Fibroblast of skin of right biceps (primary cell): ENCODE measurements around the gene DYNC1LI2.
"Not testable (repeated sequence)": the region's sequence is repeated elsewhere in the genome, so short reads cannot be mapped to it uniquely, and the experiment has no call there.

Source experiments
- DNase-seq: peaks from one replicate; pipeline ENCODE4 v3.0.0-alpha.2; 2013

The DYNC1LI2 gene

DNA sequence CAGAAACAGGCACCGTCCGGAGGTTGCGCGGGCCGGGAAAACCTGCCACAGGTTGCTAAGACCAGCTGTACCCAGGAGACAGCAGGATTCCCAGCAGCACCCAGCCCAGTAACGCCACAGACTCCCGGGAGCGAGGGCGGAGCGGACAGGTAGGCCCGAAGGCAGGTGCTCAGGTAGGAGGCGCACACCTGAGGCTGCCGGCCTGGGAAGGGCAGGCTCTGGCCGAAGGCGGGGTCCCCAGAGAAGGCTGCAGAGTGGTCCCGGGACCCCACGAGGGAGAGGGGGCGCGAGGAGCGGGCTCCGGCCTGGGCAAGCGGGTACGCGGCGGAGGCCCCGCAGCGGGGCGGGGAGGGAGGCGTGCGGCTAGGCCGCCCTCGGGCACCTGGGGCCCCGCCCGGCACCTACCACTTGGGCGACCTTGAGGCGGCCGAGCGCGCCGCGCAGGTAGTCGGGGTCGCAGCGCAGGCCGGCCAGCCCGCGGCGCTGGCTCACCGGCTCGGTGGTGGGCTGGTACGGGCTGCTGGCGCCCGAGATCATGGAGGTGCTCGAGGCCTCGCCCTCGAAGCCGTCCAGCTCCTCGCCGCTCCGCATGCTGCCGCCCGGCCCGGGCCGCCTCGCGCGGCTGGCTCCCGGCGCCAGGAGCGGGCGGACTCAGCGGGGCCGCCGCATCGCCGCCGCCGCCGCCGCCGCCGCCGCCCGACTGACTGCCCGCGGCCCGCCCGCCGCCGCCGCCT, 55.3 kb downstream of the DYNC1LI2 start:
- DNase-seq = no peak

DNA sequence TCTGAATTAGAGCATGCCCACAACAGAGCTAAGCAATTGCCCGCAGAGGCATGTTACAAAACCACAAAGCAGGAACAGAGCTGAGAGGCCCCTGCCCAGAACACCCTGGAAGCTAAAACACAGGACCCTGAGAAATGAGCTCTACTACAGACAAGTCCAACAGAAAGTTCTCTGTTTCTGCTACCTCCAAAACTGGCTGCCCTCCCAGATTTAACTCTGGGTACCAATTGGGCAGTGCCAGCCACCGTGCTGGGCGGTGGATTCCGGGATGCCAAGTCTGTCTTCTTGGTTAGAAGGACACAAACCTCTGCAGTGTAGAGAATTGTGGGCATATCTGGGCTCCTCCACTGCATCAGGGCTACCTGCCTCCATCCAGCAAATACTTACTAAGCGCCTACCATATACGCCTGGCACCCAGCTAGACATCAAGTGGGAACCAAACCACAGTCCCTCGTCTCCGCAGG, 55.9 kb downstream of the DYNC1LI2 start:
- DNase-seq = no peak

DNA sequence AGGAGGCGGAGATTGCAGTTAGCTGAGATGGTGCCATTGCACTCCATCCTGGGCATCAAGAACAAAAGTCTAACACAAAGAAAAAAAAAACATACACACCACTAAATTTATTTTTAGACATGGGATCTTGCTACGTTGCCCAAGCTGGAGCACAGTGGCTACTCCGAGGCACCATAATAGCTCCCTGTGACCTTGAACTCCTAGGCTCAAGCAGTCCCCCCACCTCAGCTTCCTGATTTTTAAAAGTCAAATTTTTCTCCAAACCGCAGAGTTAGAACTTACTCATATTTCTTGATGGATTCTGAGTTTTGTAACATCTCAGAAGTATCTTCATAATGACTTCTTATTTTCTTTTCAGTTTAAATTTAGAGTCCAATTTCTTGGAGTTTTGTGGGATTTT, 58.3 kb downstream of the DYNC1LI2 start:
- DNase-seq = no peak

DNA sequence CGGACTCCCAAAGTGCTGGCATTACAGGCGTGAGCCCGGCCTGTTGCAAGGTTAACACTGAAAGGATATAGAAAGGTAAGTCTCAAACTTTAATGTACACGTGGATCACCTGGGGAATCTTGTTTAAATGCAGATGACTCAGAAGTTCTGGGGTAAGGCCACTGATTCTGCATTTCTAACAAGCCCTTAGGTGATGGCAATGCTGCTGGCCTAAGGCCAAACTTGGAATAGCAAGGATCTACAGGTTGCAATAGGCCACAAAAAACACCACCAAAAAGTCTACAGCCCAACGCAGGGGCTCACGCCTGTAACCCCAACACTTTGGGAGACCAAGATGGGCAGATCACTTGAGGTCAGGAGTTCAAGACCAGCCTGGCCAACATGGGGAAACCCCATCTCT, 59.1 kb downstream of the DYNC1LI2 start:
- no peak for DNase-seq

DNA sequence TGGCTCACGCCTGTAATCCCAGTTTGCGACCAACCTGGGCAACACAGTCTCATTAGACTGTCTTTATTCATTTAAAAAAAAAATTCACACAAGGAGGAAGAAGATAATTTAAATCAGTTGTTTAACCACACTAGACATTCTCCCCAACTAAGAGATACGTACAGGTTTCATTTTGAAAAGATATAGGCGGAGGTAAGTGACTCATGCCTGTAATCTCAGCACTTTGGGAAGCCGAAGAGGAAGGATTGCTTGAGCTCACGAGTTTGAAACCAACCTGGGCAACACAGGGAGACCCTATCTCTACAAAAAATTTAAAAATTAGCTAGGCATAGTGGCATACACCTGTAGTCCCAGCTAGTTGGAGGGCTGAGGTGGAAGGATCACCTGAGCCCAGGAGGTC, 60.2 kb downstream of the DYNC1LI2 start:
- DNase-seq = no peak

DNA sequence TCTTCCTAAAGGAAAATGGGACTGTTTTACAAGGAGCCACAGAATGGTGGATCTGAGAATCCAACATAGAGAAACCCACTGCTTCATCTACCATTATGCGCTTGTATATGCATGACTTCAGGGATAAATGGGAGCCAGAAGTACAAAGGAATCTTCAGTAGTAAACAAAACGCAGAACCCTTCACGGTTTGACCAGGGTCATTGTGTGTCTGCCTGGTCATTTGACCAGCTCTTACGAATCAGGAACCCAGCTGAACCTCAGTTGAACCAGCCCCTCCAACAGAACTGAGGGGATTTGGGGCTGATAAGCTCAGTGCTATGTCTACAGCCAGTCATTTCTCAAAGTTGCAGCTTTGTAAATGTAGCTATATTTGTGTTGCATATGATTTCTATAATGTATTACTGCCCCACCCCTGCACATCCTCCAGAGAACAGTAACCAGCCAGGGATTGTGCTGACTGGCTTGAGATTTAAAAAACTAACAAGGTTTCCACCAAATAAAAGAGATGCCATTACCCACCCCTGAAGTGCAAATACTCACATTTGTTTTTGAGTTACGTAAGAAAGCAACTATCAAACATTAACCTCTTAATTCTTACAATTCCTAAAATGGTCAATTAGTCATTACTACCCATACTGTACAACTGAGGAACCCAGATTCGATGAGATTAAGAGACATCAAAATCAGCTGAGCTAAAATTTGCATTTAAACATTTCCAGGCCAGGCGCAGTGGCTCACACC, 61.1 kb downstream of the DYNC1LI2 start:
- no peak for DNase-seq

DNA sequence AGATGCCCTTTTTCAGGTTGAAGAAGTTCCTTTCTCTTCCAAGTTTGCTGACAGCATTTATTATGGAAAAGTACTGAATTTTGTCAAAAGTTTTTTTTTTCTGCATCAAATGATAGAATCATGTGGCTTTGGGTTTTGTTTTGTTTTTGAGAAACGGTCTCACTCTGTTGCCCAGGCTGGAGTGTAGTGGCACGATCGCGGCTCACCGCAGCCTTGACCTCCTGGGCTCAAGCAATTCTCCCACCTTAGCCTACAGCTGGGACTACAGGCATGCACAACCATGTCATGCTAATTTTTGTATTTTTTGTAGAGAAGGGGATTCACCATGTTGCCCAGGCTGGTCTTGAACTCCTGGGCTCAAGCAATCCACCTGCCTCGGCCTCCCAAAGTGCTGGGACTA, 62.1 kb downstream of the DYNC1LI2 start:
- no peak for DNase-seq

DNA sequence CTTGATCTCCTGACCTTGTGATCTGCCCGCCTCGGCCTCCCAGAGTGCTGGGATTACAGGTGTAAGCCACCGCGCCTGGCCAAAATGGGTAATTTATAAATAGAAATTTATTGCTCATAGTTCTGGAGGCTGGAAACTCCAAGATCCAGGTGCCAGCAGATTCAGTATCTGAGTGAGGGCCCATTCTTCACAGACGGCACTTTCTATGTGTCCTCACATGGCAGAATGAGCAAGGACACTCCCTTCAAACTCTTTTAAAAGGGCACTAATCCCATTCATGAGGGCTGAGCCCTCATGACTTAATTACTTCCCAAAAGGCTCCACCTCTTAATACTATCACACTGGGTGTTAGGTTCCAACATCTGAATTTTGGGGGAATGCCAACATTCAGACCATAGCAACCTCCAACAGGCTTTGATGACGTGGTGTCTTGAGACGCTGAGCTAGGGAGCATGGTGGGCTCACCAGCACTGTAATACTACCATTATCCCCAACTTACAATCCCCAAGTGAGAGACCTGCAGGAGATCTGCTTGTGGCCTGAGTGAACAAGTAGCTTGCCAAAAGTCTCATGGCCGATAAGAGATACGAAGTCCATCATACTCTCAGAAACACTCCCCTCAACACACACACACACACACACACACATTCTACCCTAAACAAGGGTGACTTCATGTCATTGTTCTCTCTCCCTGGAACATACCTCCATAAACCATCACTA, 63.3 kb downstream of the DYNC1LI2 start:
- DNase-seq = peak; percentile 7

DNA sequence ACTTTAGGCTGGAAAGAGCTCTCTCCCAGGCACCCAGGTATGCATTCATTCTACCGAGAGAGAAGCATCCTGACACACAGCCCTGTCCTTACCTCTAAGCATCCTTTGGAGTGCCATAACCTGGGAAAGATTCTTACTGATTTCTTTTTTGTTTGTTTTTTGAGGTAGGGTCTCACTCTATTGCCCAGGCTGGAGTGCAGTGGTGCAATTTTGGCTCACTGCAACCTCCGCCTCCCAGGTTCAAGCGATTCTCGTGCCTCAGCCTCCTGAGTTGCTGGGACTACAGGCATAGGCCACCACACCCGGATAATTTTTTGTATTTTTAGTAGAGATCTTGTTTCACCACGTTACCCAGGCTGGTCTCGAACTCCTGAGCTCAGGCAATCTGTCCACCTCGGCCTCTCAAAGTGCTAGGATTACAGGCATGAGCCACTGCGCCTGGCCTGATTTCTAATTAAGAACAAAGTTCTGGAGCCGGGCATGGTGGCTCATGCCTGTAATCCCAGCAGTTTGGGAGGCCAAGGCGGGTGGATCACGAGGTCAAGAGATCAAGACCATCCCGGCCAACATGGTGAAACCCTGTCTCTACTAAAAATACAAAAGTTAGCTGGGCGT, 65.8 kb downstream of the DYNC1LI2 start:
- DNase-seq = not testable (repeated sequence)

DNA sequence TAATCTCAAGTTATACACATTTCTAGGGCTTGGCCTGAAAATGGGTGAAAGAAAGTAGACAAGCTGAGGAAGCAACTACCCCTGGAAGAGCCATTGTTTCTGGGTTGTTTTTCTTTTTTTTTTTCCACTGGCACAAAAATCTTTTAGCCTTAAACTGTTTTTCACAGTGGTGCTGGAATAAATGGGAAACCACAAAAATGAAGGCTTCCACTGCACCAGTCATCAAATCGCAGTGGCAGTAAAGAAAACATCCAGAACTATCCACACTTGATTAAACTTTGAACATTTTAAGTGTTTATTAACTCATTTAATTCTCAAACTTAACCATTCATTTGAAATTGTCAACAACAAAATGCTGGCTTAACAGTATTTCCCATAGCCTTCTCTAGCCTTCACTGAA, 69.1 kb downstream of the DYNC1LI2 start:
- DNase-seq = peak; percentile 46

DNA sequence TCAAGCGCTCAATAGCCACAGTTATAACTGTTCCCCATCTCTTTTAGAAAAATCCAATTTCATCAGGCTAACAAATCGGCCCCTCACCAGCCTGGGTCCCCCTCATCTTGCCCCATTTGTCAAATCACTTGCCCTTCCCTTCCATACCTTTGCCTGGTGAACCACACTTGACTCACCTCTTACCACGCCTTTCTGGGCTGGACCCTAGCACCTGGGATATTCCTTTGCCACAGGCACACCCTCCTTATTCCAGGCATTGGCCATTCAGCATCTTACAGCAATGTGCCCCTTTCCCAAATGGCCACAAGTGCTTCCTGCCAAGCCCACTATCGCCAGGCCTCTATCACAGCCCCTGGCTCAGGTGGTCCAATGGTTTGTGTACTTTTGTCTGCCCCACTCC, 69.7 kb downstream of the DYNC1LI2 start:
- DNase-seq = no peak

DNA sequence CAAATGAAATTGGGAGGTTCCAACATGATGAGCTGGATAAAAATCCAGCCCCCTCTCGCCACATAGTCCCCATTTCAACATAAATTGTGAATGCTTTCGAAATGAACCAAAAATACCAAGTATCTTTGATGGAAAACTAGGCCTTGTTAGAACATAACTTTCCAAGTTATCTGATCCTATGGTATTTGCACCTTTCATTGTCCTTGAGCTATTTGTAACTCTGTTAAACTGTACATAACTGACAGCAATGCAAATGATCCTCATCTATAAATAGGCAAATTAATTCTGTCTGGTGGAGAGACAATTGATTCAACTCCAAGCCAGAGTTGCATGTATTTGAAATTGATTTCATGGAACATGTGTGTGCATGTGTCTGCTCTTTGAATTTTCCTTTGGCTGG, 73.1 kb downstream of the DYNC1LI2 start:
- DNase-seq = peak; percentile 47

DNA sequence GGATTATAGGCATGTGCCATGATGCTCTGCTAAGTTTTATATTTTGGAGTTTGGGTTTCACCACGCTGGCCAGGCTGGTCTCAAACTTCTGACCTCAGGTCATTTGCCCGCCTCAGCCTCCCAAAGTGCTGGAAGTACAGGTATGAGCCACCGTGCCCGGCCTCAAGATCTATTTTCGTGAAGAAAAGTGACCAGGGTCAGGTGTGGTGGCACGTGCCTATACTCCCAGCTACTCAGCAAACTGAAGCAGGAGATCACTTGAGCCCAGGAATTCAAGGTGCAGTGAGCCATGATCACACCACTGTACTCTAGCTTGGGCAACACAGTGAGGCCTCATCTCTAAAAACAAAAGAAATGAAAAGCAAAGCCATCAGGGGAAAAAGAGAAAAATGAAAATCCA, 73.6 kb downstream of the DYNC1LI2 start:
- no peak for DNase-seq

DNA sequence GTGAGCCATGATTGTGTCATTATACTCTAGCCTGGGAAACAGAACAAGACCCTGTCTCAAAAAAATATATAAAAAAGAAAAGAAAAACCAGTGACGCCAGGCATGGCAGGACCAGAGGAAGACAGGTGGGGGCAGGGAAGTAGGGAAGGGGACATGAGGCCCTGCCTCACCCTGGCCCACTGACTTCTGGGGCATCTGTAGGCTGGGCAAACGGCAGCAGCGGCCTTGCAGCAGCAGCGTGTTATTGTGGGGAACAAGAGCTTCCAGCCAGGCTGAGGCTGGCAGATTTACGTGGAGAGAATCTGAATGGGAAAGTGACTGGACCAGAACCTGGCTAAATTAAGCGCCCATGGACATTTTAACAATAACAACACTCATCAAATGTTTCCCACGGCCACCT, 74.2 kb downstream of the DYNC1LI2 start:
- no peak for DNase-seq

DNA sequence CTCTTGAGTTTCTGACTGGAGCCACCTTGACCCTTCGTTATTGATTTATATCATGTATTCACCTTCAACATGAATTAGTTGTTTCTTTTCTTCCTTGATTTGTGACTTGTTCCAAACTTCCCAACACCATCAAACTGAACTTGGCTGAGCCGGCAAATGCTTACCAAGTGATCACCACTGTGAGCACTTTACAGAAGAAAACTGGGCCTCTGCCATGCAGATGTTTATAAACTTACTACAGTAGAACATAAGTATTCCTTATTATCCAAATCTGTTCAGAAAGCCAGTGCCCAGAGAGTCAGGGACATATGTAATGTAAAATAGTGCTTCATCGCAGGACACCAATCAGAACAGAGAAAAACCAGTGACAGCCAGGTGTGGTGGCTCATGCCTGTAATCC, 74.8 kb downstream of the DYNC1LI2 start:
- DNase-seq = no peak

DNA sequence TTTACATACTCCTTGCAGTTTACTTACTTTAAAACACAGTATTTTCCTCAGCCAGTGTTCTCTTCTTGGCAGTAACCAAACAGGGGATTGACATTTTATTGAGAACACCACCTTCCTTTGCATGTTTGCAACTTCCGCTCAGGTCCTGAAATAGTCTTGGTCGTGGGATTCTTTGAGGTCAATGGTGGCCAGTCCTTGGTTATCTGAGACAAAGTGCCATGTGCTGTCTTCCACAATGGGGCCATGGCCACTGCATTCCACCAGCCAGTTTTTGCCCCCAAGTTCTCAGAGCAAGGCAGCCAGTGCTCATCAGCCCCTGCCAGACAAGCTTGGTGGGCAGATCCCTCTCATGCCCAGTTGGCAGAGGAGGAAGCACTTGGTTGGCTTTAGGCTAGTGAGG, 77.7 kb downstream of the DYNC1LI2 start:
- DNase-seq = no peak
